ENCODE measurements around the gene LHPP.

- TF ChIP-seq EZH2 (IDR thresholded peaks at IDR 0.05; ENCODE audit: insufficient read depth, poor library complexity, severe bottlenecking) (no peak), EZH2phosphoT487 (IDR thresholded peaks at IDR 0.05; ENCODE audit: insufficient read depth, low read depth) (no peak)
These were observed 88.8 kb downstream of the LHPP start for GRCh38 chr10:124550293-124551034.

Measured in GM23248 (cell line).